Neural cell (in vitro differentiated cells): ENCODE results near the gene RPP30.

Experiments
- CTCF ChIP-seq: fragments of 450-650 bp; IDR thresholded peaks from 2 replicates; pipeline ENCODE4 v1.5.1; 2014; ENCODE audit warnings: antibody characterized with exemption, mild to moderate bottlenecking, moderate library complexity; ENCODE audit not compliant: poor library complexity, severe bottlenecking
- EP300 ChIP-seq: fragments of 450-650 bp; conservative IDR thresholded peaks from 2 replicates; pipeline ENCODE4 v1.6.1; 2014; ENCODE audit warnings: antibody characterized with exemption, mild to moderate bottlenecking, moderate library complexity; ENCODE audit not compliant: poor library complexity, severe bottlenecking
- EZH2 ChIP-seq: fragments of 200-600, 300-800 bp; shearing (Covaris generic), sonication (generic); IDR thresholded peaks from 2 replicates; pipeline ENCODE4 v1.6.1; 2014; ENCODE audit warnings: antibody characterized with exemption, low read length, borderline replicate concordance, mild to moderate bottlenecking; ENCODE audit not compliant: insufficient read depth, poor library complexity, severe bottlenecking
- RAD21 ChIP-seq: fragments of 450-650 bp; conservative IDR thresholded peaks from 2 replicates; pipeline ENCODE4 v1.6.1; 2014; ENCODE audit warnings: antibody characterized with exemption, mild to moderate bottlenecking, moderate library complexity
- REST ChIP-seq: IDR thresholded peaks from 2 replicates; pipeline ENCODE4 v1.6.1; 2012; ENCODE audit warnings: borderline replicate concordance
- SMC3 ChIP-seq: fragments of 450-650 bp; conservative IDR thresholded peaks from 2 replicates; pipeline ENCODE4 v1.6.1; 2014; ENCODE audit warnings: antibody characterized with exemption, mild to moderate bottlenecking, moderate library complexity; ENCODE audit not compliant: poor library complexity

GRCh38 chr10:90884431-90884830 is 12.7 kb downstream of the RPP30 start:
- TF ChIP-seq CTCF (no peak), SMC3 (no peak), REST (no peak), EZH2 (no peak), RAD21 (no peak), EP300 (no peak)
